GM21825 (cell line): Measurements from ENCODE around the gene SNAPC1.

Experiments
- ATAC-seq: cut with Tn5 transposase; IDR thresholded peaks from one replicate; pipeline ENCODE4 v1.9.1; 2021; ENCODE audit warnings: mild to moderate bottlenecking, moderate library complexity; ENCODE audit not compliant: unreplicated experiment

Gene SNAPC1

GRCh38 chr14:61805451-61805850 is 43.2 kb downstream of the SNAPC1 start:
- ATAC-seq = no peak

GRCh38 chr14:61811882-61812346 is 49.7 kb downstream of the SNAPC1 start:
- no peak for ATAC-seq

- no peak for ATAC-seq
Observed at GRCh38 chr14:61812347-61813095, 50.3 kb downstream of the SNAPC1 start, which contains the start of gene SYT16. TSS of gene SYT16 (plus strand) at chr14:61812703.

GRCh38 chr14:61813096-61813606 is 50.9 kb downstream of the SNAPC1 start:
- no peak for ATAC-seq

GRCh38 chr14:61822458-61822857 is 60.2 kb downstream of the SNAPC1 start:
- no peak for ATAC-seq

- no peak for ATAC-seq
Observed at GRCh38 chr14:61832783-61833182, 70.6 kb downstream of the SNAPC1 start.

- no peak for ATAC-seq
Observed at GRCh38 chr14:61836184-61836583, 74.0 kb downstream of the SNAPC1 start.

- ATAC-seq = no peak
Observed at GRCh38 chr14:61836807-61837206, 74.6 kb downstream of the SNAPC1 start.

GRCh38 chr14:61837336-61838229 is 75.4 kb downstream of the SNAPC1 start:
- ATAC-seq = peak; percentile 97

- no peak for ATAC-seq
Observed at GRCh38 chr14:61838661-61839245, 76.5 kb downstream of the SNAPC1 start.

GRCh38 chr14:61839507-61839906 is 77.3 kb downstream of the SNAPC1 start:
- ATAC-seq = no peak

- no peak for ATAC-seq
Observed at GRCh38 chr14:61841145-61841544, 78.9 kb downstream of the SNAPC1 start.
